Measurements from ENCODE around the gene FCN3. TPM values are rescaled to one million over a fixed set of nuclear protein-coding genes. Genes with fewer than 3 reads are reported as not detected.
"Not testable (repeated sequence)": the region's sequence is repeated elsewhere in the genome, so short reads cannot be mapped to it uniquely, and the experiment has no call there.

Gene FCN3
- total and polyA plus RNA-seq, 9 donors: 0.35 to 7.6 (median 2.4) TPM

GRCh38 chr1:27391511-27392095 is 17.0 kb upstream of the FCN3 start:
- no peaks in the 10 kb centered on the region for H3K36me3 ChIP-seq
- H3K9me3 ChIP-seq: no peaks in the 10 kb centered on the region
- DNase-seq: peak in 4 of 5 donors; percentile 47 to 63 (median 57)
- peaks cover 11% of the 10 kb centered on the region for H3K4me1 ChIP-seq (ENCODE audit: insufficient read depth)
- H3K27me3 ChIP-seq: no peaks in the 10 kb centered on the region
- intact Hi-C loops (cut with DNase I): loop anchor here (2.0 to 10.0 kb wide), 6 partner anchors 33 to 287 kb away; no protein-coding TSS in a partner anchor
- WGBS, 3 donors: 8 to 10% (median 9%) methylated on average over 13 of the region's 13 CpGs
- no peak overlapping the region for H3K27ac ChIP-seq
- H3K4me3 ChIP-seq: no peak overlapping the region
- no peak for TF ChIP-seq POLR2A (IDR thresholded peaks at IDR 0.05)
- TF ChIP-seq EP300 (IDR thresholded peaks at IDR 0.05): no peak
- no peak for TF ChIP-seq CTCF (IDR thresholded peaks at IDR 0.05)

- H3K4me3 ChIP-seq: no peak overlapping the region
- H3K36me3 ChIP-seq: no peaks in the 10 kb centered on the region
- no peaks in the 10 kb centered on the region for H3K9me3 ChIP-seq
- WGBS, 3 donors: 35 to 41% (median 36%) methylated on average over 5 of the region's 5 CpGs
- intact Hi-C loops (cut with DNase I): no loop called here
- H3K27me3 ChIP-seq: no peaks in the 10 kb centered on the region
- peaks cover 11% of the 10 kb centered on the region for H3K4me1 ChIP-seq (ENCODE audit: insufficient read depth)
- DNase-seq: peak; percentile 60 to 77 (median 70)
- TF ChIP-seq EP300 (IDR thresholded peaks at IDR 0.05): no peak
- TF ChIP-seq CTCF (IDR thresholded peaks at IDR 0.05): peak; percentile 45 to 73 (median 68)
- TF ChIP-seq POLR2A (IDR thresholded peaks at IDR 0.05): no peak
- H3K27ac ChIP-seq: no peak overlapping the region
Observed at GRCh38 chr1:27388337-27389005, 13.8 kb upstream of the FCN3 start.

- H3K9me3 ChIP-seq; intact Hi-C loops (cut with DNase I); H3K36me3 ChIP-seq; H3K27ac ChIP-seq; DNase-seq; H3K27me3 ChIP-seq; H3K4me3 ChIP-seq; H3K4me1 ChIP-seq (ENCODE audit: insufficient read depth): not testable (repeated sequence)
- WGBS, 3 donors: 91 to 95% (median 94%) methylated on average over 3 of the region's 3 CpGs
Observed at GRCh38 chr1:27384797-27385196, 10.2 kb upstream of the FCN3 start.

- H3K9me3 ChIP-seq: no peaks in the 10 kb centered on the region
- 86 to 92% (median 91%) methylated on average over 13 of the region's 13 CpGs for WGBS, 3 donors
- H3K4me3 ChIP-seq: no peak overlapping the region
- no peaks in the 10 kb centered on the region for H3K4me1 ChIP-seq (ENCODE audit: insufficient read depth)
- H3K36me3 ChIP-seq: no peaks in the 10 kb centered on the region
- no peaks in the 10 kb centered on the region for H3K27me3 ChIP-seq
- H3K27ac ChIP-seq: no peak overlapping the region
- TF ChIP-seq POLR2A (IDR thresholded peaks at IDR 0.05) (no peak), EP300 (IDR thresholded peaks at IDR 0.05) (no peak), CTCF (IDR thresholded peaks at IDR 0.05) (no peak)
- no peak for DNase-seq
- intact Hi-C loops (cut with DNase I): no loop called here
Observed at GRCh38 chr1:27383661-27384060, 9.0 kb upstream of the FCN3 start.

GRCh38 chr1:27383039-27383605 is 8.5 kb upstream of the FCN3 start, which contains the start of gene CD164L2:
Gene CD164L2 (minus strand): TSS chr1:27383333. CDS start chr1:27383239, 94 bp downstream.
- Histone ChIP-seq H3K4me3 (no peak within 1 kb of the TSS), H3K27ac (no peak within 1 kb of the TSS)

More at GRCh38 chr1:27383039-27383605, 8.5 kb upstream of the FCN3 start, which contains the start of gene CD164L2:
- intact Hi-C loops (cut with DNase I): no loop called here
- WGBS, 3 donors: 10 to 14% (median 13%) methylated on average over 41 to 43 of the region's 43 CpGs
- Histone ChIP-seq H3K27me3 (no peaks in the 10 kb centered on the region), H3K4me1 (ENCODE audit: insufficient read depth) (no peaks in the 10 kb centered on the region), H3K9me3 (no peaks in the 10 kb centered on the region), H3K36me3 (no peaks in the 10 kb centered on the region)
- DNase-seq: no peak
- TF ChIP-seq CTCF (IDR thresholded peaks at IDR 0.05): no peak
- no peak for TF ChIP-seq POLR2A (IDR thresholded peaks at IDR 0.05)
- TF ChIP-seq EP300 (IDR thresholded peaks at IDR 0.05): no peak

Measured in ovary (tissue), 9 donors.